ENCODE results near the gene ERVFRD-1. TPM values are rescaled to one million over a fixed set of nuclear protein-coding genes. Genes with fewer than 3 reads are reported as not detected.

The ERVFRD-1 gene
- total RNA-seq, 2 donors from 2014 or later: not detected

DNA sequence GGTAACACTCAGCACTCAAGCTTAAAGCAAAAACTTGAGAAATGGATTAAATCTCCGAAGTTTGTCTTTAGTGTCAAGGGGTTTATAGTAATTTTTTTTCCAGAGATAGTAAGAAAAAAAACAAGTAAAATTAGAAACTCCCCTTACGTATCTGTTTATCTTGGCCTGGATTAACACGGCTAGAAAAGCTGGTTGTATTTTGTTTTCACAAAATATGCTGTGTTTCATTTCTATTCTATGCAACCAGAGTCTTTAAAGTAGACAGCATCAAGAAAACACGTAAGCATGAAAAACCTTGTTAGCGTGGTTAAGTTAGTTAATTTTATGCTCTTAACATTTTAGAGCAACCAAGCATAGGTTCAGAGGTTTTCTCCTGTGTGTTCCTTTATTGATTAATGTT lies 21.8 kb upstream of the ERVFRD-1 start:
- H3K36me3 Mint-ChIP-seq (ENCODE audit: low read depth): peaks cover 12% of the 10 kb centered on the region
- WGBS, 2 experiments (ENCODE audit: insufficient coverage in 1 of 2, insufficient read length in 1 of 2): 93 to 96% methylated on average over 5 of the region's 5 CpGs
- H3K4me1 Mint-ChIP-seq: peaks cover 22% of the 10 kb centered on the region
- Histone ChIP-seq H3K27ac (ENCODE audit: low read depth, low read length) (no peak overlapping the region), H3K9me3 (ENCODE audit: control insufficient read depth, low read length) (no peaks in the 10 kb centered on the region), H3K4me3 (ENCODE audit: low read length) (no peak overlapping the region), H3K4me1 (ENCODE audit: control insufficient read depth, insufficient read depth, low read length) (no peaks in the 10 kb centered on the region), H3K9ac (ENCODE audit: extremely low read depth, low read length, poor library complexity, severe bottlenecking) (no peak overlapping the region), H3K27me3 (ENCODE audit: control insufficient read depth, insufficient read depth, low read length, poor library complexity, severe bottlenecking) (no peaks in the 10 kb centered on the region), H3K36me3 (ENCODE audit: control insufficient read depth, insufficient read depth, low read length) (peaks cover 21% of the 10 kb centered on the region)
- no peak overlapping the region for H3K27ac Mint-ChIP-seq
- DNase-seq: no peak
- H3K4me3 Mint-ChIP-seq: no peak overlapping the region
- no peaks in the 10 kb centered on the region for H3K9me3 Mint-ChIP-seq
- TF ChIP-seq, protein P1, sequence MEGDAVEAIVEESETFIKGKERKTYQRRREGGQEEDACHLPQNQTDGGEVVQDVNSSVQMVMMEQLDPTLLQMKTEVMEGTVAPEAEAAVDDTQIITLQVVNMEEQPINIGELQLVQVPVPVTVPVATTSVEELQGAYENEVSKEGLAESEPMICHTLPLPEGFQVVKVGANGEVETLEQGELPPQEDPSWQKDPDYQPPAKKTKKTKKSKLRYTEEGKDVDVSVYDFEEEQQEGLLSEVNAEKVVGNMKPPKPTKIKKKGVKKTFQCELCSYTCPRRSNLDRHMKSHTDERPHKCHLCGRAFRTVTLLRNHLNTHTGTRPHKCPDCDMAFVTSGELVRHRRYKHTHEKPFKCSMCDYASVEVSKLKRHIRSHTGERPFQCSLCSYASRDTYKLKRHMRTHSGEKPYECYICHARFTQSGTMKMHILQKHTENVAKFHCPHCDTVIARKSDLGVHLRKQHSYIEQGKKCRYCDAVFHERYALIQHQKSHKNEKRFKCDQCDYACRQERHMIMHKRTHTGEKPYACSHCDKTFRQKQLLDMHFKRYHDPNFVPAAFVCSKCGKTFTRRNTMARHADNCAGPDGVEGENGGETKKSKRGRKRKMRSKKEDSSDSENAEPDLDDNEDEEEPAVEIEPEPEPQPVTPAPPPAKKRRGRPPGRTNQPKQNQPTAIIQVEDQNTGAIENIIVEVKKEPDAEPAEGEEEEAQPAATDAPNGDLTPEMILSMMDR (conservative IDR thresholded peaks at IDR 0.05): no peak
- H3K27me3 Mint-ChIP-seq (ENCODE audit: insufficient read depth): no peaks in the 10 kb centered on the region

DNA sequence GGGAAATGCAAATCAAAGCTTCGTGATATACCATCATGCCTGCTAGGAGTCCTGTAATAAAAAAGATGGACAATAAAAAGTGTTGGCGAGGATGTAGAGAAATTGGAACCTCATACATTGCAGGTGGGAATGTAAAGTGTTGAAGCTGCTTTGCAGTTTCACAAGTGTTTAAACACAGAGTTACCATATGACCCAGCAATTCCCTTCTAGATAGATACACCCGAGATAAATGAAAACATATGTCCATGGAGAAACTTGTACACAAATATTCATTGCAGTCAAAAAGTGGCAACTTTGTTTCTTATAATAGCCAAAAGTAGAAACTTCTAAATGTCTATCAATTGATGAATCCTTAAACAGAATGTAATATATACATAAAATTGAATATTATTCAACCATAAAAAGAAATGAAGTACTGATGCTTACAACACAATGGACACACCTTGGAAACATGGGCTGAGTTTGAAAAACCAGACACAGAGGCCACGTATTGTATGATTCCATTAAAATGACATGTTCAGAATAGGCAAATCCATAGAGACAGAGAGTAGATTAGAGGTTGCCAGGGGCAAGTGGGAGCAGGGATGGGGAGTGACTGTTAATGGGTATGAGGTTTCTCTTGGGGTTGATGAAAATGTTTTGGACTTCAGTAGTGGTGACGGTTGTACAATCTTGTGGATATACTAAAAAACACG lies 20.8 kb upstream of the ERVFRD-1 start:
- H3K9me3 ChIP-seq (ENCODE audit: control insufficient read depth, low read length): no peaks in the 10 kb centered on the region
- H3K4me3 ChIP-seq (ENCODE audit: low read length): no peak overlapping the region
- no peak overlapping the region for H3K27ac ChIP-seq (ENCODE audit: low read depth, low read length)
- H3K4me3 Mint-ChIP-seq: no peak overlapping the region
- H3K27me3 Mint-ChIP-seq (ENCODE audit: insufficient read depth): no peaks in the 10 kb centered on the region
- 93 to 97% methylated on average over 5 to 6 of the region's 6 CpGs for WGBS, 2 experiments (ENCODE audit: insufficient coverage in 1 of 2, insufficient read length in 1 of 2)
- no peak overlapping the region for H3K27ac Mint-ChIP-seq
- peaks cover 3% of the 10 kb centered on the region for H3K9me3 Mint-ChIP-seq
- H3K27me3 ChIP-seq (ENCODE audit: control insufficient read depth, insufficient read depth, low read length, poor library complexity, severe bottlenecking): no peaks in the 10 kb centered on the region
- H3K4me1 Mint-ChIP-seq: peaks cover 22% of the 10 kb centered on the region
- DNase-seq: no peak
- peaks cover 16% of the 10 kb centered on the region for H3K36me3 Mint-ChIP-seq (ENCODE audit: low read depth)
- TF ChIP-seq, protein P1 (conservative IDR thresholded peaks at IDR 0.05): no peak
- peaks cover 21% of the 10 kb centered on the region for H3K36me3 ChIP-seq (ENCODE audit: control insufficient read depth, insufficient read depth, low read length)
- H3K9ac ChIP-seq (ENCODE audit: extremely low read depth, low read length, poor library complexity, severe bottlenecking): no peak overlapping the region
- H3K4me1 ChIP-seq (ENCODE audit: control insufficient read depth, insufficient read depth, low read length): no peaks in the 10 kb centered on the region

DNA sequence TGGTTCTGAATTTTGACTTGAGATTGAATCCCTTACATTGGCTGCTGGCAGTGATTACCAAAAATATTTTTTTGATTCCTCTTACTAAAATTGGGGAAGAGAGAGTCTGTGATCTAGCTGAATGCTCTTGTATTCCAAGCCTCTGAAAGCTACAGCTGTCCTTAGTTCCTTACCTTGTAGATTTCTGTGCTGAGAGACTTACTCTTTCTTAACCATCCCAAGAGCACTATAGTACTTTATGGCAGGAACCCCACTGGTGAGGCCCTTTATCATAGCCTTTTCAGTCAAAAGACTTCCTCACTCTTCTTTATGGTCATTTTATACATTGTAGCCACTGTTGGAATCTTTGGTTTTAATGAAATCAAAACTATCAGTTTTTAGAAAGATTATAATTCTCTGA lies 19.1 kb upstream of the ERVFRD-1 start:
- H3K4me3 ChIP-seq (ENCODE audit: low read length): no peak overlapping the region
- Mint-ChIP-seq H3K4me1 (peaks cover 18% of the 10 kb centered on the region), H3K4me3 (no peak overlapping the region)

More for the DNA sequence above, 19.1 kb upstream of the ERVFRD-1 start:
- no peaks in the 10 kb centered on the region for H3K27me3 Mint-ChIP-seq (ENCODE audit: insufficient read depth)
- no peaks in the 10 kb centered on the region for H3K27me3 ChIP-seq (ENCODE audit: control insufficient read depth, insufficient read depth, low read length, poor library complexity, severe bottlenecking)
- peaks cover 5% of the 10 kb centered on the region for H3K9me3 Mint-ChIP-seq
- H3K4me1 ChIP-seq (ENCODE audit: control insufficient read depth, insufficient read depth, low read length): no peaks in the 10 kb centered on the region
- TF ChIP-seq, protein P1 (conservative IDR thresholded peaks at IDR 0.05): no peak
- peaks cover 26% of the 10 kb centered on the region for H3K36me3 Mint-ChIP-seq (ENCODE audit: low read depth)
- H3K9ac ChIP-seq (ENCODE audit: extremely low read depth, low read length, poor library complexity, severe bottlenecking): no peak overlapping the region
- H3K9me3 ChIP-seq (ENCODE audit: control insufficient read depth, low read length): no peaks in the 10 kb centered on the region
- no peak overlapping the region for H3K27ac ChIP-seq (ENCODE audit: low read depth, low read length)
- no peak overlapping the region for H3K27ac Mint-ChIP-seq
- H3K36me3 ChIP-seq (ENCODE audit: control insufficient read depth, insufficient read depth, low read length): peaks cover 14% of the 10 kb centered on the region
- no peak for DNase-seq
